Aorta (tissue), 5 donors: ENCODE results near the gene ANKRD34C. TPM values are rescaled to one million over a fixed set of nuclear protein-coding genes. Genes with fewer than 3 reads are reported as not detected.

ENCODE experiments used
- ATAC-seq: fragments of 200-7000 bp; cut with Tn5 transposase; one replicate; pipeline ENCODE4 v1.9.1; 2022; ENCODE audit warnings: moderate library complexity; ENCODE audit not compliant: low FRiP score
- DNase-seq, 2 donors: peaks; one replicate each; pipeline ENCODE4 v3.0.0-alpha.2; 2020
- H3K27ac ChIP-seq, 2 donors: one replicate each; pipeline ENCODE4 v1.5.1; 2013; ENCODE audit warnings: low read length in 2 of 2, mild to moderate bottlenecking in 2 of 2, moderate library complexity in 2 of 2, control low read depth in 1 of 2, inconsistent platforms in 1 of 2, low read depth in 1 of 2
- H3K27me3 ChIP-seq, 2 donors: one replicate each; pipeline ENCODE4 v1.6.1; 2013; ENCODE audit warnings: control low read depth in 1 of 2, low read length in 1 of 2, mild to moderate bottlenecking in 1 of 2, moderate library complexity in 1 of 2; ENCODE audit not compliant: insufficient read depth in 2 of 2, control insufficient read depth in 1 of 2
- H3K36me3 ChIP-seq, 2 donors: one replicate each; pipeline ENCODE4 v1.6.1; 2013; ENCODE audit warnings: control low read depth in 1 of 2, low read length in 1 of 2, mild to moderate bottlenecking in 1 of 2; ENCODE audit not compliant: insufficient read depth in 2 of 2, control insufficient read depth in 1 of 2
- H3K4me1 ChIP-seq, 2 donors: one replicate each; pipeline ENCODE4 v1.6.1; 2013; ENCODE audit warnings: low read length in 2 of 2, control low read depth in 1 of 2, mild to moderate bottlenecking in 1 of 2, moderate library complexity in 1 of 2; ENCODE audit not compliant: insufficient read depth in 2 of 2, control insufficient read depth in 1 of 2
- H3K4me3 ChIP-seq, 2 donors: one replicate each; pipeline ENCODE4 v1.5.1; 2013; ENCODE audit warnings: low read length in 2 of 2, control low read depth in 1 of 2, mild to moderate bottlenecking in 1 of 2
- H3K9me3 ChIP-seq: one replicate; pipeline ENCODE4 v1.6.1; 2013; ENCODE audit warnings: mild to moderate bottlenecking, low read length; ENCODE audit not compliant: control insufficient read depth
- WGBS, 2 donors: extraction: QIAGEN DNeasy Blood & Tissue Kit; methylation state at CpG; one replicate each; pipeline ENCODE4 v1.1.7; 2013; 5-methylcytosine and 5-hydroxymethylcytosine counted together
- intact Hi-C, 2 donors: fragments of 100-400 bp; cut with DNase I; formaldehyde crosslinking; loops; one replicate each; pipeline versions ENCODE4 v1.14.2 to v1.15.0; 2022
- polyA plus RNA-seq, 2 donors: library from polyadenylated mRNA; stranded (reverse); fragments of 200-250 nt; gene quantifications; one replicate each; pipeline ENCODE4 v1.2.3, GENCODE V29; 2013
- total RNA-seq, 2 donors: library from RNA; stranded (reverse); fragmentation: NEBNext Ultra II Directional; extraction: Animal tissue kit (Norgen Biotek cat#: 25700); gene quantifications; one replicate each; pipeline ENCODE4 v1.2.1, GENCODE V29; 2021
- donor health status: healthy with polysubstance abuse.
- donor health status: Bipolar disorder and iron deficiency.
- donor health status: DM: no; HTN: no; CAD: no.
- donor health status: DM: no; HTN: no; CAD: no.
- donor health status: DM: yes; HTN: yes; CAD: no.

The ANKRD34C gene
- total and polyA plus RNA-seq, 4 donors = 0.30 to 0.42 TPM; not detected in 2

DNA sequence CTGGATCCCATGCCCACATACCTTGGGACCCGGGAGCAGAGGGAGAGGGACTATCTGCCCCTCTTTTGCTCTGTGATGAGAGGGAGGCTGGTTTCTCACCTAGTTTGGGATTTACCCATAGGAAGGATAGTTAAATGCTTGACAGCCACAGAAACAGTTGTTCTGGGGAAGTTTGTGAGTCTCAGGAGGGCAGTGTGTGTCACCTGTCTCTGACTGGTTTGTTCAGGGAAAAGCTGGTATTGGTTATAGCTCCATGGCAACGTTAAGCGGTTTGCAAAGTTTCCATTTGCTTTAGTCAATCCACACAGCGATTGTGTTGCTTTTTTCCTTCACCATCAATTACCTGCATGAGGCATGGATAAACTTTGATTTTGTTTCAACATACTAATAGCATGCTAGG is 24.7 kb downstream of the ANKRD34C start:
- DNase-seq (no peak), ATAC-seq (no peak)
- H3K4me1 ChIP-seq = peaks cover 0 to 4% of the 10 kb centered on the region in 2 donors
- no peaks in the 10 kb centered on the region for H3K36me3 ChIP-seq
- no peak overlapping the region for H3K4me3 ChIP-seq
- no peak overlapping the region for H3K27ac ChIP-seq
- WGBS, 2 donors = 31 to 47% methylated on average over 4 of the region's 4 CpGs
- no peaks in the 10 kb centered on the region for H3K9me3 ChIP-seq
- H3K27me3 ChIP-seq = no peaks in the 10 kb centered on the region
- intact Hi-C loops = no loop called here

DNA sequence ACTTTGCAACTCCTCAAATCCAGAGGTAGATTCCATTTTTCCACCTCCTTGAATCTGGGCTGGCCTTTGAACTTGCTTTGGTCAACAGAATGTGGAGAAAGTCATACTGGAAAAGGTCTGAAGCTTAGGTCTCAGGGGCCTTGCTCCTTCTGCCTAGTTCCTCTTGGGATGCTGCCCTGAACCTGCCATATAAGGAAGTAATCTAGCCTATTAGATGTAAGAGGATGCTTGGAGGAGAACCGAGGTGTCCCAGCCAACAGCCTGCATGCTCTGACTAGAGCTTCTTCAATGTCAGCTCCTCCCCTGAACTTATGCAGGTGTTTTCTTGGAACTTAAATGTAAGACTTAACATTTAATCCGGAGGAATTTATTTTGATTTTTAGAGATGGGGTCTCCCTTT is 26.4 kb downstream of the ANKRD34C start:
- ATAC-seq = no peak
- intact Hi-C loops = no loop called here
- WGBS, 2 donors = 35 to 36% methylated on average over 2 of the region's 2 CpGs
- no peak overlapping the region for H3K27ac ChIP-seq
- no peak overlapping the region for H3K4me3 ChIP-seq
- H3K9me3 ChIP-seq = no peaks in the 10 kb centered on the region
- peaks cover 0 to 2% of the 10 kb centered on the region in 2 donors for H3K36me3 ChIP-seq
- no peak for DNase-seq
- H3K4me1 ChIP-seq = peaks cover 0 to 4% of the 10 kb centered on the region in 2 donors
- no peaks in the 10 kb centered on the region for H3K27me3 ChIP-seq

DNA sequence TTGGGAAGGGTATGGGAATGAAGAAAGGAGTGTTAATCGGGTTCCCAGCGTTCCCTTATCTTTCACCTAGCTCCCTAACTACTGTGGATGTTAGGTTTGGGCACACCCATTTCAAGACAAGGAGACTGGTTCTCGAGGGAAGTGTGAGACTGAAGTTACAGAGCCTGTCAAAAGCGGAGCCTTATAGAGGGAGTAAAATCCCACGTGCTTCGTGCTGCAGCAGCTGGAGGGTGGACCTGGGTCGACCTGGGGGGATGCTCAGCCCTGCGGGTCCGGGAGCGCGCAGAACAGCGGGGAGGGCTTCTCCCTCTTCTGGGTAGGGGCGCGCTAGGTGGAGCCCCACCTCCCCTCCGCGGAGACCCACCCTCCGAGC is 28.1 kb downstream of the ANKRD34C start:
- 2% methylated on average over 12 to 17 of the region's 17 CpGs for WGBS, 2 donors
- ATAC-seq (peak; percentile 50), DNase-seq (no peak)
- peaks cover 0 to 4% of the 10 kb centered on the region in 2 donors for H3K4me1 ChIP-seq
- no peaks in the 10 kb centered on the region for H3K27me3 ChIP-seq
- peaks cover 3 to 4% of the 10 kb centered on the region in 2 donors for H3K36me3 ChIP-seq
- no peaks in the 10 kb centered on the region for H3K9me3 ChIP-seq
- H3K4me3 ChIP-seq = peak overlapping the region; percentile 62 to 65
- H3K27ac ChIP-seq = no peak overlapping the region
- intact Hi-C loops = loop anchor here (5.0 kb wide), 2 partner anchors 88 to 93 kb away; no protein-coding TSS in a partner anchor

DNA sequence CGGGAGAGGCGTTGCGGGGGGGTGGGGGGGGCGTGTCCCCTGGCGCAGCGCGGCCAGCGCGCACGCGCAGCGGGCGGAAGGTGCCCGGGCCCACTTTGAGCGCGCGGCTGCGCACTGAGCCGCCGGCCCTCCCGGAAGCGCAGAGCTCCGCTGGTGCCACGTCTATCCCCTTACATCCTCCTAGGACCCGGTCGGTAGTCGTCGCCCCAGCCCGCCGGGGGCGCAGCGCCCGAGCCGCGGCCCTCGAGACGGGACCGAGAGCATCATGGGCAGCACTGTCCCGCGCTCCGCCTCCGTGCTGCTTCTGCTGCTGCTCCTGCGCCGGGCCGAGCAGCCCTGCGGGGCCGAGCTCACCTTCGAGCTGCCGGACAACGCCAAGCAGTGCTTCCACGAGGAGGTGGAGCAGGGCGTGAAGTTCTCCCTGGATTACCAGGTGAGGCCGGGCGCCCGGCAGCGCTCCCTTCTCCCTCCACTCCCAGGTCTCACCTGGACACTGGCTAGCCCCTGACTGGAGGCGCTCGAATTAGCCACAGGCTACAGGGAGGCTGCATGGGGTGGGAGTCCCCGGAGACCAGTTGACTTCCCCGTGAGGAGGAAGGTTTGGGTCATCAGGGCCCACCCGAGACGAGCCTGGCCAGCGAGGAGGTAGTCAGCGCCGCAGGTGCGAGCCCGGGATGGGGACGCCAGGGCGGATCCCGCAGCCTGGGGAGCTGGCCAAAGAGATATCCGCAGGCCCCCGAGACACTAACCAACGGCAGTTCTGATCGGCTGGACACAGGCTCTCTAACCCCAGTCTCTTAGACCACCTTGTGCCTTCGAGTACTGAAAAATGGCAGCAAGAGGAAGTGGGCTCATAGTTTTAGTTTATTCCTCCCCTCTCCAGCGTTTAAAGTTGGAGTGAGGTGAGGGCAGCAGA is 28.7 kb downstream of the ANKRD34C start, which contains the start of gene TMED3:
Gene TMED3, plus strand, starts transcription at position 128 of the 916 bp plus-strand sequence. Its CDS starts 138 bp downstream, at position 266.
- intact Hi-C loops = loop anchor here (5.0 kb wide), 2 partner anchors 89 to 94 kb away; no protein-coding TSS in a partner anchor
- H3K36me3 ChIP-seq = peaks cover 3 to 6% of the 10 kb centered on the region in 2 donors
- H3K4me1 ChIP-seq = peaks cover 0 to 4% of the 10 kb centered on the region in 2 donors
- WGBS, 2 donors = 1% methylated on average over 49 to 72 of the region's 76 CpGs
- DNase-seq = peak; percentile 80 to 92
- H3K27me3 ChIP-seq = no peaks in the 10 kb centered on the region
- peak; percentile 90 for ATAC-seq
- H3K4me3 ChIP-seq = peak within 1 kb of the TSS; percentile 62 to 65
- H3K27ac ChIP-seq = no peak within 1 kb of the TSS
- no peaks in the 10 kb centered on the region for H3K9me3 ChIP-seq

DNA sequence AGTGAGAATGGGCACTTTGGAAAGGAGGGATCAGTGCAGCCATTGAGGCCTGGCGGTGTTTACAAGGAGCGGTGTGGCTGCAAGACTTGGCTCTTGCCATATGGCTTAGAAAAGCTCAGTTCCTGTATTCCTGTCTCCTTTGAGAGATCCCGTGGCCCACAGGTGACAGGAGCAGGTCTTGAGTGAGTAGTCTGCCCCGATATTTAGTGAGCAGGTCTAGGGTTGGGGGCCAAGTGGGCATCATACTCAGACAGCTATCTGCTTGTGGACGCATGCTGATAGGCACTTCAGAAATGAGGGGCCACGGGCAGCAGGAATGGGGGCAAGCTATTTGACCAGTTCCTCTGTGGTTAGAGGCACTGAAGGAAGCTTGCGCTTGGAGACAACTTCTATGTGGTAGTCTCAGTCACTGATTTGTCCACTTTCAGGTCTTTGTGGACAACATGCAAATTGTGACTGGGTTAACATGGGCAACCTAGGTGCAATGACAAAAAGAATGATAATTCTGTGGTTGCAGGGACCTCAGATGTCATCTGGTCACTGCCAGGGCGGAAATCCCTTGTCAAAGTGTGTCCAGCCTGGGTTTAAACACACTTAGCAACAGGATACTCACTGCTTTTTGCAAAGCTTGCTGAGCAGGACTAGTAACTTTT is 29.5 kb downstream of the ANKRD34C start:
- Histone ChIP-seq H3K27ac (no peak overlapping the region), H3K4me3 (peak overlapping the region in 1 of 2 donors; percentile 65), H3K9me3 (no peaks in the 10 kb centered on the region), H3K36me3 (peaks cover 3 to 9% of the 10 kb centered on the region in 2 donors), H3K4me1 (peaks cover 0 to 4% of the 10 kb centered on the region in 2 donors), H3K27me3 (no peaks in the 10 kb centered on the region)
- DNase-seq (no peak), ATAC-seq (no peak)
- WGBS, 2 donors = 63 to 68% methylated on average over 8 of the region's 8 CpGs
- intact Hi-C loops = loop anchor here (5.0 kb wide), 2 partner anchors 90 to 95 kb away; no protein-coding TSS in a partner anchor

DNA sequence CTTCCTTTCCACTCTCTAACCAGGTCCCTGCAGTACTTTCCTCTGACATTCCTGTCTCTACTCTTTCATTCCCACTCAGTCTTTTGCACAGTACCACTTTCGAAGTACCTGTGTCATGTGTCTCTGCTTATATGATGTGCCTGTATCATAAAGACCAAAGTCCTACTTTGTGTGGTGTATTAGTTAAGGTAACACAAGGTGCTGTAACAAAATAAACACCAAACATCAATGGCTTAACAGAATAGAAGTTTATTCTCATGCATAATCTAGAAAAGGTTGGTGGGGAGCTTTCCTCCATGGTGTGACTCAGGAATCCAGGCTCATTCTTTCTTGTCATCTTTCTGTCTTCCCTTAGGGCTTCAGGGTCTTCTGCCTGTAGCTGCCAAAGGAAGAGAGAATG is 31.7 kb downstream of the ANKRD34C start:
- Histone ChIP-seq H3K4me3 (no peak overlapping the region), H3K27me3 (no peaks in the 10 kb centered on the region), H3K9me3 (no peaks in the 10 kb centered on the region), H3K36me3 (peaks cover 3 to 18% of the 10 kb centered on the region in 2 donors), H3K27ac (no peak overlapping the region), H3K4me1 (peaks cover 0 to 4% of the 10 kb centered on the region in 2 donors)
- intact Hi-C loops = loop anchor here (5.0 kb wide), 2 partner anchors 92 to 97 kb away; no protein-coding TSS in a partner anchor
- ATAC-seq (no peak), DNase-seq (no peak)
- WGBS, 2 donors = 93 to 98% methylated on average over 1 of the region's 1 CpG

DNA sequence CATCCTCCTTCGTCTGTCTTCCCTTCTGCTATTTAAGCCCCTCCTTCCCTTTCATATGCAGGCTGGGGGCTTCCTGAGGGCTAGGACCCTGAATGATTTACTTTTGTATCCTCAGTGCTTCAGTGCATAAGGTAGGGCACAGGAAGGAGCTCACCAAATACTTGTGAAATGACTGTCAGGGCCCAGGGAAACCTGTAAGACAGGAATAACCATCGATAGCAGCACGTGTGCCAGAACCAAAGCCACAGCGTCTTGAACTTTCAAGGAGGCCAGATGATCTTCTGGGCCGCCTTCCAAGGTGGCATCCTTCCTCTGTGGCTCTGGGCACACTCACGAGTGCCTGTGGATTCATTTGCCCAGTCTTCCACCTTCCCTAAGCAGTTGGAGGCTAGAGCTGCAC is 32.3 kb downstream of the ANKRD34C start:
- no peak overlapping the region for H3K4me3 ChIP-seq
- intact Hi-C loops = loop anchor here (5.0 kb wide), 2 partner anchors 93 to 98 kb away; no protein-coding TSS in a partner anchor
- H3K36me3 ChIP-seq = peaks cover 3 to 18% of the 10 kb centered on the region in 2 donors
- 84 to 89% methylated on average over 6 of the region's 6 CpGs for WGBS, 2 donors
- H3K9me3 ChIP-seq = no peaks in the 10 kb centered on the region
- DNase-seq (no peak), ATAC-seq (no peak)
- no peaks in the 10 kb centered on the region for H3K27me3 ChIP-seq
- H3K27ac ChIP-seq = no peak overlapping the region
- H3K4me1 ChIP-seq = peaks cover 0 to 4% of the 10 kb centered on the region in 2 donors

DNA sequence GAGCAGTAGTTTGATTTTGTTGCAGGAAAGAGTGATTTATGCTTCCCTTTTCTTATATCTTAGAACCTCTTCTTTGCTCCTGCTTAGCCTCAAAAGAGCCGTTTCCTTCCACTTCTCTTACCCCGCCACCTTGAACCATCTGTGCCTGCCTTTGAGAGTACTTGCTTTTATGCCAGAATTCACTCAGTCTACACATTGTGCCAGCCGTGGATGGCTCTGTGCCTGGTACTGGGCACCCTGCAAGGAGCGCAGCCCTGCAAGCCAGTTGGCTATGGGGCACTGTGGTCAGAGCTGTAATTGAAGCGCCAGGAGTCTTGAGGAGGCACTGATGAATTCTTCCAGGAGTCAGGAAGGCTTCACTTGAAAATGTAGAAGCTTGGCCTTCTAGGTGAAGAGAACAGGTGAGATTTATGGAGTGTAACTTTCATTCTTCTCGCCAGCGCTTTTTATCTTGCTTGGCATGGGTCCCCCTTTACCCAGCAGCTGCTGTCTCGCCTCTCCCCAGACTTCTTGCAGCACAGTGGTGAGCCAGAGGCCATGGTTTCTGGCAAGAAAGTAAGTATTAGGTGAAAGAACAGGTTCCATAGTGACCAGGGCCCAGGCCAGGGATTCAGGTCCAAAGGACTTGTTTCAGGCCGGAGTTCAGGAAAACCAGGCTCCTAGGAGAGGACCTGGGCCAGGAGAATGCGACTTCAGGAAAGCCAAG is 33.3 kb downstream of the ANKRD34C start:
- Histone ChIP-seq H3K4me3 (no peak overlapping the region), H3K9me3 (no peaks in the 10 kb centered on the region), H3K27ac (no peak overlapping the region), H3K27me3 (no peaks in the 10 kb centered on the region), H3K4me1 (peaks cover 0 to 4% of the 10 kb centered on the region in 2 donors), H3K36me3 (peaks cover 3 to 19% of the 10 kb centered on the region in 2 donors)
- DNase-seq (no peak), ATAC-seq (no peak)
- 67% methylated on average over 10 of the region's 10 CpGs for WGBS, 2 donors
- intact Hi-C loops = no loop called here
